ENCODE measurements around the gene ZNF438.
"Not testable (repeated sequence)": the region's sequence is repeated elsewhere in the genome, so short reads cannot be mapped to it uniquely, and the experiment has no call there.

The ZNF438 gene

GRCh38 chr10:30902621-30903396 lies 128.9 kb downstream of the ZNF438 start:
- H3K27ac ChIP-seq: no peak overlapping the region
- no peak overlapping the region for H3K4me3 ChIP-seq (ENCODE audit: low read depth, low read length)
- in situ Hi-C loops (cut with HindIII; ENCODE audit: low pct_ligation_motif_present, low sequenced_read_pairs): no loop called here
- DNase-seq: no peak
- H3K36me3 ChIP-seq (replicated peaks): no peaks in the 10 kb centered on the region
- no peak for TF ChIP-seq CTCF (IDR thresholded peaks at IDR 0.05; ENCODE audit: low read depth, low read length, missing control alignments)
- H3K27me3 ChIP-seq (replicated peaks): no peaks in the 10 kb centered on the region

- H3K36me3 ChIP-seq (replicated peaks); H3K4me3 ChIP-seq (ENCODE audit: low read depth, low read length); H3K27me3 ChIP-seq (replicated peaks); H3K27ac ChIP-seq; DNase-seq; in situ Hi-C loops (cut with HindIII; ENCODE audit: low pct_ligation_motif_present, low sequenced_read_pairs): not testable (repeated sequence)
Observed at GRCh38 chr10:30901487-30901886, 130.2 kb downstream of the ZNF438 start.

GRCh38 chr10:30898964-30899363 lies 132.7 kb downstream of the ZNF438 start:
- Histone ChIP-seq H3K36me3 (replicated peaks) (no peaks in the 10 kb centered on the region), H3K27me3 (replicated peaks) (no peaks in the 10 kb centered on the region), H3K27ac (no peak overlapping the region), H3K4me3 (ENCODE audit: low read depth, low read length) (no peak overlapping the region)
- TF ChIP-seq CTCF (IDR thresholded peaks at IDR 0.05; ENCODE audit: low read depth, low read length, missing control alignments): no peak
- no peak for DNase-seq
- in situ Hi-C loops (cut with HindIII; ENCODE audit: low pct_ligation_motif_present, low sequenced_read_pairs): no loop called here

GRCh38 chr10:30897547-30897946 lies 134.1 kb downstream of the ZNF438 start:
- in situ Hi-C loops (cut with HindIII; ENCODE audit: low pct_ligation_motif_present, low sequenced_read_pairs): no loop called here
- Histone ChIP-seq H3K27me3 (replicated peaks) (no peaks in the 10 kb centered on the region), H3K4me3 (ENCODE audit: low read depth, low read length) (no peak overlapping the region), H3K27ac (no peak overlapping the region), H3K36me3 (replicated peaks) (no peaks in the 10 kb centered on the region)
- TF ChIP-seq CTCF (IDR thresholded peaks at IDR 0.05; ENCODE audit: low read depth, low read length, missing control alignments): no peak
- DNase-seq: no peak

- H3K27me3 ChIP-seq (replicated peaks): no peaks in the 10 kb centered on the region
- H3K27ac ChIP-seq: no peak overlapping the region
- H3K36me3 ChIP-seq (replicated peaks): no peaks in the 10 kb centered on the region
- in situ Hi-C loops (cut with HindIII; ENCODE audit: low pct_ligation_motif_present, low sequenced_read_pairs): no loop called here
- no peak for DNase-seq
- no peak overlapping the region for H3K4me3 ChIP-seq (ENCODE audit: low read depth, low read length)
- TF ChIP-seq CTCF (IDR thresholded peaks at IDR 0.05; ENCODE audit: low read depth, low read length, missing control alignments): no peak
Observed at GRCh38 chr10:30897048-30897447, 134.6 kb downstream of the ZNF438 start.

GRCh38 chr10:30894221-30894620 lies 137.4 kb downstream of the ZNF438 start:
- H3K36me3 ChIP-seq (replicated peaks): no peaks in the 10 kb centered on the region
- in situ Hi-C loops (cut with HindIII; ENCODE audit: low pct_ligation_motif_present, low sequenced_read_pairs): no loop called here
- no peak for TF ChIP-seq CTCF (IDR thresholded peaks at IDR 0.05; ENCODE audit: low read depth, low read length, missing control alignments)
- H3K27me3 ChIP-seq (replicated peaks): no peaks in the 10 kb centered on the region
- no peak for DNase-seq
- no peak overlapping the region for H3K4me3 ChIP-seq (ENCODE audit: low read depth, low read length)
- H3K27ac ChIP-seq: no peak overlapping the region
